GM23338 (cell line): ENCODE results near the gene SORBS2. TPM values are rescaled to one million over a fixed set of nuclear protein-coding genes. Genes with fewer than 3 reads are reported as not detected.

Experiments used
- ATAC-seq: fragments of 200-7000 bp; cut with Tn5 transposase; 3 replicates; pipeline ENCODE4 v1.9.1; 2020
- DNase-seq: peaks from one replicate; pipeline ENCODE4 v3.0.0-alpha.2; 2015; ENCODE audit warnings: low spot score
- H2AFZ ChIP-seq: fragments of 200-600 bp; sonication (generic); 2 replicates; pipeline ENCODE4 v1.8.0; 2016; ENCODE audit warnings: antibody characterized with exemption, mild to moderate bottlenecking, moderate library complexity
- H3F3A ChIP-seq: fragments of 200-600 bp; sonication (generic); replicated peaks from 2 replicates; pipeline ENCODE4 v1.8.0; 2017; ENCODE audit warnings: antibody characterized with exemption, mixed run types, low read depth
- H3K27ac ChIP-seq: fragments of 200-600 bp; sonication (generic); 2 replicates; pipeline ENCODE4 v1.6.1; 2016; ENCODE audit warnings: low read depth
- H3K27me3 ChIP-seq: fragments of 200-600 bp; sonication (generic); 2 replicates; pipeline ENCODE4 v1.8.0; 2016; ENCODE audit warnings: mild to moderate bottlenecking, mixed run types, moderate library complexity; ENCODE audit not compliant: insufficient read depth
- H3K36me3 ChIP-seq: fragments of 200-600 bp; sonication (generic); 2 replicates; pipeline ENCODE4 v1.8.0; 2016; ENCODE audit warnings: mild to moderate bottlenecking; ENCODE audit not compliant: insufficient read depth
- H3K4me1 ChIP-seq: fragments of 200-600 bp; sonication (generic); 2 replicates; pipeline ENCODE4 v1.8.0; 2016; ENCODE audit warnings: mild to moderate bottlenecking, moderate library complexity; ENCODE audit not compliant: insufficient read depth
- H3K4me2 ChIP-seq: fragments of 200-600 bp; sonication (generic); 2 replicates; pipeline ENCODE4 v1.7.1; 2017; ENCODE audit warnings: mixed run types
- H3K4me3 ChIP-seq: fragments of 200-600 bp; sonication (generic); 2 replicates; pipeline ENCODE4 v1.6.1; 2016; ENCODE audit warnings: mixed run types
- H3K79me2 ChIP-seq: fragments of 200-600 bp; sonication (generic); replicated peaks from 2 replicates; pipeline ENCODE4 v1.8.0; 2017; ENCODE audit warnings: mild to moderate bottlenecking; ENCODE audit not compliant: insufficient read depth
- H3K9me2 ChIP-seq: fragments of 200-600 bp; sonication (generic); 2 replicates; pipeline ENCODE4 v1.8.0; 2017; ENCODE audit not compliant: insufficient read depth
- H4K20me1 ChIP-seq: fragments of 200-600 bp; sonication (generic); replicated peaks from 2 replicates; pipeline ENCODE4 v1.8.0; 2017; ENCODE audit warnings: mild to moderate bottlenecking; ENCODE audit not compliant: insufficient read depth
- H3K27ac Mint-ChIP-seq: 2 replicates; pipeline ENCODE4 v1.8.0; 2020; ENCODE audit warnings: inconsistent platforms, mild to moderate bottlenecking, moderate library complexity, mixed read lengths
- H3K27me3 Mint-ChIP-seq: 3 replicates; pipeline ENCODE4 v1.8.0; 2022; ENCODE audit warnings: low read depth, mild to moderate bottlenecking, moderate library complexity, mixed read lengths, inconsistent platforms; ENCODE audit not compliant: insufficient read depth, poor library complexity
- H3K36me3 Mint-ChIP-seq: 3 replicates; pipeline ENCODE4 v1.8.0; 2021; ENCODE audit warnings: low read depth, mild to moderate bottlenecking, inconsistent platforms, moderate library complexity, mixed read lengths
- H3K4me1 Mint-ChIP-seq: 3 replicates; pipeline ENCODE4 v1.8.0; 2020; ENCODE audit warnings: mild to moderate bottlenecking, inconsistent platforms, mixed read lengths
- H3K4me3 Mint-ChIP-seq: 3 replicates; pipeline ENCODE4 v1.8.0; 2021; ENCODE audit warnings: moderate library complexity, mild to moderate bottlenecking, inconsistent platforms, mixed read lengths
- H3K9me3 Mint-ChIP-seq: 3 replicates; pipeline ENCODE4 v1.8.0; 2020; ENCODE audit warnings: moderate library complexity, mild to moderate bottlenecking, inconsistent platforms, mixed read lengths
- CREB1 ChIP-seq: fragments of 250-450 bp; sonication (Bioruptor Pico); IDR thresholded peaks from 2 replicates; pipeline ENCODE4 v1.5.0; 2020; ENCODE audit warnings: low read depth, mild to moderate bottlenecking, moderate library complexity
- ETS1 ChIP-seq: IDR thresholded peaks from 2 replicates; pipeline ENCODE4 v1.6.1; 2016; ENCODE audit warnings: antibody characterized with exemption
- EZH2 ChIP-seq: fragments of 200-600 bp; sonication (generic); IDR thresholded peaks from one replicate; pipeline ENCODE4 v1.8.0; 2017; ENCODE audit warnings: antibody characterized with exemption, mild to moderate bottlenecking, low read depth; ENCODE audit not compliant: unreplicated experiment
- EZH2phosphoT487 ChIP-seq: fragments of 200-600 bp; sonication (generic); IDR thresholded peaks from one replicate; pipeline ENCODE4 v1.8.1; 2018; ENCODE audit warnings: antibody characterized with exemption; ENCODE audit not compliant: unreplicated experiment
- JUNB ChIP-seq: IDR thresholded peaks from one replicate; pipeline ENCODE4 v1.6.1; 2016; ENCODE audit warnings: antibody characterized with exemption; ENCODE audit not compliant: unreplicated experiment
- NANOG ChIP-seq: IDR thresholded peaks from 2 replicates; pipeline ENCODE4 v1.6.1; 2016; ENCODE audit warnings: antibody characterized with exemption, borderline replicate concordance
- POLR2AphosphoS5 ChIP-seq: IDR thresholded peaks from 2 replicates; pipeline ENCODE4 v1.6.1; 2016; ENCODE audit warnings: antibody characterized with exemption, low read depth
- REST ChIP-seq: IDR thresholded peaks from one replicate; pipeline ENCODE4 v1.6.1; 2018; ENCODE audit warnings: antibody characterized with exemption; ENCODE audit not compliant: unreplicated experiment
- STAT1 ChIP-seq: IDR thresholded peaks from one replicate; pipeline ENCODE4 v1.6.1; 2016; ENCODE audit warnings: antibody characterized with exemption; ENCODE audit not compliant: unreplicated experiment
- ZNF114 ChIP-seq: fragments of 250-450 bp; sonication (Bioruptor Pico); IDR thresholded peaks from 2 replicates; pipeline ENCODE4 v1.5.0; 2020; ENCODE audit warnings: mild to moderate bottlenecking, moderate library complexity
- ZNF331 ChIP-seq: fragments of 250-450 bp; sonication (Bioruptor Pico); IDR thresholded peaks from 2 replicates; pipeline ENCODE4 v1.5.0; 2020; ENCODE audit warnings: low read depth, mild to moderate bottlenecking, moderate library complexity
- ZNF462 ChIP-seq: fragments of 250-450 bp; sonication (Bioruptor Pico); IDR thresholded peaks from 2 replicates; pipeline ENCODE4 v1.5.0; 2020; ENCODE audit warnings: mild to moderate bottlenecking, moderate library complexity
- polyA plus RNA-seq: library from polyadenylated mRNA; unstranded; fragments of >200 nt; fragmentation: Nextera tagmentation; extraction: Ambion mirVana; gene quantifications from 2 replicates; pipeline ENCODE4 v1.2.1, GENCODE V29; 2016
- total RNA-seq: library from RNA; depleted of rRNA; stranded (reverse); fragments of >200 nt; shearing (Covaris generic); gene quantifications from 2 replicates; pipeline ENCODE4 v1.2.3, GENCODE V29; 2014

Gene SORBS2
- total and polyA plus RNA-seq, 2 experiments from 2014 or later: 17.8 to 27.6 TPM

- H3K27me3 ChIP-seq: no peaks in the 10 kb centered on the region
- no peak overlapping the region for H3K4me2 ChIP-seq
- no peak overlapping the region for H2AFZ ChIP-seq
- H3K27ac ChIP-seq: no peak overlapping the region
- Mint-ChIP-seq H3K27me3 (no peaks in the 10 kb centered on the region), H3K4me1 (peaks cover 12% of the 10 kb centered on the region), H3K4me3 (no peak overlapping the region), H3K27ac (no peak overlapping the region), H3K9me3 (peaks cover 39% of the 10 kb centered on the region), H3K36me3 (peaks cover 54% of the 10 kb centered on the region)
- no peak for TF ChIP-seq EZH2phosphoT487
- H3F3A ChIP-seq: no peaks in the 10 kb centered on the region
- no peaks in the 10 kb centered on the region for H3K79me2 ChIP-seq
- DNase-seq (no peak), ATAC-seq (no peak)
- H3K4me1 ChIP-seq: peaks cover 26% of the 10 kb centered on the region
- H3K4me3 ChIP-seq: no peak overlapping the region
- peaks cover 4% of the 10 kb centered on the region; the same call in 1 of the 2 replicates for H3K9me2 ChIP-seq
- peaks cover 10% of the 10 kb centered on the region; the same call in 1 of the 2 replicates for H3K36me3 ChIP-seq
- no peaks in the 10 kb centered on the region for H4K20me1 ChIP-seq
Observed at GRCh38 chr4:185845966-185846365, 34.0 kb upstream of the SORBS2 start.

GRCh38 chr4:185841451-185841850 lies 29.5 kb upstream of the SORBS2 start:
- Histone ChIP-seq H3K27me3 (no peaks in the 10 kb centered on the region), H3K9me2 (peaks cover 4% of the 10 kb centered on the region; the same call in 1 of the 2 replicates), H3K79me2 (no peaks in the 10 kb centered on the region), H3K4me3 (no peak overlapping the region), H3F3A (peaks cover 16% of the 10 kb centered on the region), H3K4me2 (no peak overlapping the region), H4K20me1 (no peaks in the 10 kb centered on the region), H3K4me1 (peaks cover 35% of the 10 kb centered on the region), H2AFZ (no peak overlapping the region), H3K36me3 (peaks cover 10% of the 10 kb centered on the region; the same call in 1 of the 2 replicates), H3K27ac (no peak overlapping the region)
- DNase-seq (no peak), ATAC-seq (no peak)
- H3K4me1 Mint-ChIP-seq: peaks cover 12% of the 10 kb centered on the region
- peaks cover 26% of the 10 kb centered on the region for H3K9me3 Mint-ChIP-seq
- no peaks in the 10 kb centered on the region for H3K27me3 Mint-ChIP-seq
- no peak overlapping the region for H3K4me3 Mint-ChIP-seq
- H3K36me3 Mint-ChIP-seq: peaks cover 33% of the 10 kb centered on the region
- no peak overlapping the region for H3K27ac Mint-ChIP-seq
- TF ChIP-seq POLR2AphosphoS5 (no peak), EZH2 (no peak), JUNB (no peak), ZNF462 (no peak), ZNF331 (CRISPR knock-in tag) (no peak), STAT1 (no peak), ETS1 (no peak), CREB1 (CRISPR knock-in tag) (no peak), REST (no peak), ZNF114 (CRISPR knock-in tag) (no peak), NANOG (no peak), EZH2phosphoT487 (no peak)
